ENCODE data around the gene ZNF432. TPM values are rescaled to one million over a fixed set of nuclear protein-coding genes. Genes with fewer than 3 reads are reported as not detected.

ZNF432 gene
- total RNA-seq, 1 donor from 2014 or later, result 23.3 TPM

- no peak overlapping the region for H3K4me3 ChIP-seq
- H3K36me3 Mint-ChIP-seq, result peaks cover 87% of the 10 kb centered on the region
- H3F3A ChIP-seq (ENCODE audit: low read depth), result peaks cover 11% of the 10 kb centered on the region
- no peaks in the 10 kb centered on the region for H3K27me3 ChIP-seq
- H3K4me3 Mint-ChIP-seq, result no peak overlapping the region
- no peaks in the 10 kb centered on the region for H4K20me1 ChIP-seq (ENCODE audit: low read depth)
- H2AFZ ChIP-seq (replicated peaks), result no peak overlapping the region
- DNase-seq (ENCODE audit: low spot score), result no peak
- peaks cover 6% of the 10 kb centered on the region for H3K27me3 Mint-ChIP-seq (ENCODE audit: insufficient read depth, low read depth)
- no peaks in the 10 kb centered on the region for H3K79me2 ChIP-seq (ENCODE audit: low read depth)
- no peak overlapping the region for H3K4me2 ChIP-seq
- H3K9me3 ChIP-seq (ENCODE audit: low read depth), result peaks cover 16% of the 10 kb centered on the region
- TF ChIP-seq EZH2phosphoT487 (IDR thresholded peaks at IDR 0.05), result no peak
- H3K9me3 Mint-ChIP-seq, result peaks cover 79% of the 10 kb centered on the region
- H3K27ac ChIP-seq, result no peak overlapping the region
- H3K4me1 ChIP-seq, result no peaks in the 10 kb centered on the region
- H3K27ac Mint-ChIP-seq, result no peak overlapping the region
- H3K36me3 ChIP-seq, result peaks cover 62% of the 10 kb centered on the region
- no peaks in the 10 kb centered on the region for H3K4me1 Mint-ChIP-seq
- no peak overlapping the region for H3K9ac ChIP-seq
Measured at GRCh38 chr19:52039169-52039568, 9.5 kb downstream of the ZNF432 start.

GRCh38 chr19:52034051-52034728 lies 14.4 kb downstream of the ZNF432 start:
- Histone ChIP-seq H3K36me3 (peaks cover 70% of the 10 kb centered on the region), H3K79me2 (ENCODE audit: low read depth) (peaks cover 1% of the 10 kb centered on the region), H3K9me3 (ENCODE audit: low read depth) (peaks cover 38% of the 10 kb centered on the region), H3K9ac (no peak overlapping the region), H3K27me3 (no peaks in the 10 kb centered on the region), H4K20me1 (ENCODE audit: low read depth) (no peaks in the 10 kb centered on the region), H3K4me1 (no peaks in the 10 kb centered on the region), H2AFZ (replicated peaks) (no peak overlapping the region), H3K4me3 (no peak overlapping the region), H3F3A (ENCODE audit: low read depth) (peaks cover 15% of the 10 kb centered on the region), H3K27ac (no peak overlapping the region), H3K4me2 (no peak overlapping the region)
- DNase-seq (ENCODE audit: low spot score), result no peak
- Mint-ChIP-seq H3K27ac (no peak overlapping the region), H3K36me3 (peaks cover 86% of the 10 kb centered on the region), H3K9me3 (peaks cover 89% of the 10 kb centered on the region), H3K4me3 (no peak overlapping the region), H3K4me1 (no peaks in the 10 kb centered on the region), H3K27me3 (ENCODE audit: insufficient read depth, low read depth) (peaks cover 4% of the 10 kb centered on the region)
- TF ChIP-seq CTCF (IDR thresholded peaks at IDR 0.05), result no peak
- TF ChIP-seq EZH2phosphoT487 (IDR thresholded peaks at IDR 0.05), result no peak
- no peak for TF ChIP-seq EZH2 (IDR thresholded peaks at IDR 0.05)

DNA sequence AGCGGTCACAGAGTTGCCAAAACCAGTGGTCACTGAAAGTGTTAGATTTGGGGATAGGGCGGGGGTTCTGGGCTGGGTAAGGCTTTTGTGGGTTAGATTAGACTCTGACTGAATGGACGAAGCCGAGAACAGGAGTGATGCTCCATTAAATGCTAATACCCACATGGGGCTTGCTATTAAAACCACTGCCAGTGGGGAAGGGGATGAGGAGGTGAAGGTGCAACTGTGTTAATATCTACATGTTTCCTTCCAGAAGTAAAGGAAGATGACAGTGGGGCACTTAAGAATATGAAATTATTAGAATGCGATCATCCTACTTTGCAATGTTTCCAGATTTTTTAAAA lies 19.9 kb downstream of the ZNF432 start:
- peaks cover 7% of the 10 kb centered on the region for H3F3A ChIP-seq (ENCODE audit: low read depth)
- Mint-ChIP-seq H3K27me3 (ENCODE audit: insufficient read depth, low read depth) (no peaks in the 10 kb centered on the region), H3K4me1 (peaks cover 7% of the 10 kb centered on the region), H3K9me3 (peaks cover 75% of the 10 kb centered on the region), H3K4me3 (peak overlapping the region; percentile 96), H3K36me3 (peaks cover 66% of the 10 kb centered on the region), H3K27ac (peak overlapping the region; percentile 94)
- no peaks in the 10 kb centered on the region for H3K27me3 ChIP-seq
- peak overlapping the region; percentile 95 for H2AFZ ChIP-seq (replicated peaks)
- no peak for DNase-seq (ENCODE audit: low spot score)
- peak overlapping the region; percentile 80 for H3K4me3 ChIP-seq
- peaks cover 21% of the 10 kb centered on the region for H3K9me3 ChIP-seq (ENCODE audit: low read depth)
- H3K9ac ChIP-seq, result peak overlapping the region; percentile 88
- no peak for TF ChIP-seq EZH2 (IDR thresholded peaks at IDR 0.05)
- no peak for TF ChIP-seq CTCF (IDR thresholded peaks at IDR 0.05)
- TF ChIP-seq EZH2phosphoT487 (IDR thresholded peaks at IDR 0.05), result no peak
- peaks cover 6% of the 10 kb centered on the region for H3K4me1 ChIP-seq
- no peaks in the 10 kb centered on the region for H4K20me1 ChIP-seq (ENCODE audit: low read depth)
- H3K27ac ChIP-seq, result peak overlapping the region; percentile 90
- H3K4me2 ChIP-seq, result peak overlapping the region; percentile 84
- H3K36me3 ChIP-seq, result peaks cover 25% of the 10 kb centered on the region
- peaks cover 28% of the 10 kb centered on the region for H3K79me2 ChIP-seq (ENCODE audit: low read depth)
